Suppressor macrophage (primary cell): ENCODE data around the gene CIB2.

ENCODE experiments used
- DNase-seq, 4 experiments: peaks; one replicate each; pipeline ENCODE4 v3.0.0-alpha.2; 2020 to 2022

The CIB2 gene

DNA sequence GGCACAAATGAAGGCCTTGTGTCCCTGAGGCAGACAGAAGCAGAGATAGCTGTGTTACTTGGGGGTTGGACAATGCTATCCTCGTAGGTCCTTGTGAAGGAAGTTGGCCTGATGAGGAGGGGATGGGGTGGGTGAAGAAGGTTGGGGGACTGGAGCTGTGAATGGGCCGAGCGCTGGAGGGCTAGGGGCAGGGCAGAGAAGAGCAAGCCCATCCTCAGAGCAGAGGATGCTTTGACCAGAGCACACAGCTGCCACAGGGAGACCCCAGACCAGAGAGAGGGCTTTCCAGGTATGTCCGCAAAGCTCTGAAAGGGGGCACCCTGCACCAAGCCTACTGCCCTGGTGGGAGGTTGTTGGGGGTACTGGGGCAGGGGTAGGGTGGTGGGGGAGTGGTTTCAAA is 48.1 kb downstream of the CIB2 start:
- no peak for DNase-seq

DNA sequence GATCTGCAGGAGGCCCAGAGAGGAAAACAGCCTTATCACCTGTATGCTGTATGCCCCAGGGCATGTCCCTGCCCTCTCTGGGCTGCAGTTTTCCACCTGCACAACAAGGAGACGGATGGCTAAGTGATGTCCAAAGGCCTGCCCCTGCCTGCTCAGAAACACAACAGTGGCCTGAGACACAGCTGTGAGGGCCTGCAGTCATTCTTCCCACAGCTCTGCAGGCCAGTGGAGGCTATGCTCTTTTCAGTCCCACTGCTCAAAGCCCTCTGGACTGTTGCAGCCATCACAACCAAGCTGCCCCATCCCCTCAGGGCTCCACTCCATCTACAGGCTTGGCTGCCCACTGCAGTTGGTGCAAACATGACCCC is 48.5 kb downstream of the CIB2 start:
- no peak for DNase-seq

DNA sequence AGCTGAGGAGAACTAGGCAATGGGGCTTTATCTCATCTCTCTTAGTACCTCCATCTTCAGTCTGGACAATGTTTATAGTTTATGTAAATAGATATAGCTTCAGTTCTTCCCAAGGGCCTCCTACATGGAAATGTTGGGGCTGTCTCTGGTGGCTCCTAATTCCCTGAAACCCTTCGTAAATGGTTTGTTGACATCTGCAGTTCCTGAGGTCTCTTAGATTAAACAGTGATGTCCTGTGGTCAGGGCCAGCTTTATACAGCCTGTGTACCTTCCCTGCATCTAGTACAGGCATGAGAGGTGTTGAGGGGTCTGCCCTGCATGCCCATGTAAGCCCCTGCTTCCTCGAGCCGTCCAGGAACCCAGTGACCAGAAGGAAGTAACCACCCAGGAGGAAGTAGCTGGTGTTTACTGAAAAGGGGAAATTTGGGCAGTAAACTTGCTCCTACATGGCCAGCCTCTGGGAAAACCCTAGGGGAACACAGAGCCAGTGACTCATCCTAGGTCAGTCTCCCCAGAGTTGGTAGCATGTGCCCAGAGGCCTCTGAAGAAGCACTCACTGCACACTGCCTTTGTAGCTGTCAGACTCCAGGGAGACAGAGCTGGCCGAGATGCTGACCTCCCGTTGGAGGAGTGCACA is 49.0 kb downstream of the CIB2 start:
- peak; percentile 89 to 96 (median 93) for DNase-seq

DNA sequence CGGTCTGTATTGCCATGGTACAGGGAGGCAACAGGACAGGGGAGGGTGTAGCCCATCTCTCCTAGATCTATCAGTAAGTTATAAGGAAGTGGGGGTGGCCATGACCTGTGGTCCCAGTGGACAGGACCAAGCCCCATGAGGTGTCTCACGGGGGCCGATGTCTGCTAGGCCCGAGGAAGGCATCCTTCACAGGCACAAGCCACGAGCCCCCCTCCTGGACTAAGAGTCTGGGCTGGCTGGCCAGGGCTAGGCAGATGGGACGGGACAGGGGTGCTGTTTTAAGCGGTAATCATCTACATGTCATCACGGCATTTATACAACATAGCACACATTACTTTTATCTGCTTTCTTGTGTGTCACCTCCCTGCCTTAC is 51.2 kb downstream of the CIB2 start:
- DNase-seq = no peak

DNA sequence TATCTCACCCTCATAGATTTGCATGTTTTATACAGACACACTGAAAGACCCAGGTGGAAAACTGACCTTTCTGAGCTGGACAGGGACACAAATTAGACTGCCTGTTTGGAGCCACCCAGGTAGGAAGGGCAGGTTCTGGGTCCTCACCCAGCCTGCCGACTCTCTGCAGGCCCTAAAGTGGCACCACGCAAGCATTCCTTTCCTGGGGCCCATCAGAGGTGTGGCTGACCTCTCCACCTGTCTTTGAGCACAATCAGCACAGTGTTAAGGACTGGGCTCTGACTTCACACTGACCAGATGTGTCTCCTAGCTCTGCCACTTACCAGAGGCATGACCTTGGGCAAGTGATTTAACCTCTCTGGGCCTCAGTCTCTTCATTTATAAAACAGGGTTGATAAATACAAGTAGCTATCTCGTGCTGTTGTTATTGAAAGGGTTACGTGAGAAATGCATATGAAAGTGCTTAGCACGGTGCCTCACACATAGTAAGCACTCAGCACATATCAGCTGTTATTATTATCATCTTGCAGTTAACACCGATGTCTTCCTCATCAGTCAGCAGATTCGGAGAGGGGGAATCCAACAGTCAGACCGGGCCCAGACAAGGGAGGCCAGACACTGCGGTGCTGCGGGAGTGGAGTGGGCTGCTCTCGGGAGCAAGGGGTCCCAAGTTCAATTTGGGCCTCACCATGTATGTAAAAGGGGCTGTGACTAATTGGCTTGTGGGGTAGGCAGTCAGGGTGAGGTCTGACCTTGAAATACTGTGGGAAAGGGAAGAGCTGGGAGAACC is 51.8 kb downstream of the CIB2 start:
- no peak for DNase-seq

DNA sequence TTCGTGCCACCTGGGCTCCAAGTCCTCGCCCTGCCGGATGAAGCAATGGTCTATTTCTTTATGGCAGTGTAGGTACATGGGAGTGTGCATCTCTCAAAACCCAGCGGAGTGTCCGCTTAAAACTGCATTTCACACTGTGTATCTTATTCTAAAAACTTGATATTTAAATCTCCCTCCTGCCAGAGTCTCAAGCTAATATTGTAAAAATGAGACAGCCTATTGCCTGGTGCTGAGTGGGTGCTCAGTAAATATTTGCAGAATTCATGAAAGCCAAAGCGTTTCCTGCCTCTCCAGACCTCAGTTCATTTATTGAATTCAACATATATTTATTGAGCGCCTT is 53.4 kb downstream of the CIB2 start:
- DNase-seq = no peak

DNA sequence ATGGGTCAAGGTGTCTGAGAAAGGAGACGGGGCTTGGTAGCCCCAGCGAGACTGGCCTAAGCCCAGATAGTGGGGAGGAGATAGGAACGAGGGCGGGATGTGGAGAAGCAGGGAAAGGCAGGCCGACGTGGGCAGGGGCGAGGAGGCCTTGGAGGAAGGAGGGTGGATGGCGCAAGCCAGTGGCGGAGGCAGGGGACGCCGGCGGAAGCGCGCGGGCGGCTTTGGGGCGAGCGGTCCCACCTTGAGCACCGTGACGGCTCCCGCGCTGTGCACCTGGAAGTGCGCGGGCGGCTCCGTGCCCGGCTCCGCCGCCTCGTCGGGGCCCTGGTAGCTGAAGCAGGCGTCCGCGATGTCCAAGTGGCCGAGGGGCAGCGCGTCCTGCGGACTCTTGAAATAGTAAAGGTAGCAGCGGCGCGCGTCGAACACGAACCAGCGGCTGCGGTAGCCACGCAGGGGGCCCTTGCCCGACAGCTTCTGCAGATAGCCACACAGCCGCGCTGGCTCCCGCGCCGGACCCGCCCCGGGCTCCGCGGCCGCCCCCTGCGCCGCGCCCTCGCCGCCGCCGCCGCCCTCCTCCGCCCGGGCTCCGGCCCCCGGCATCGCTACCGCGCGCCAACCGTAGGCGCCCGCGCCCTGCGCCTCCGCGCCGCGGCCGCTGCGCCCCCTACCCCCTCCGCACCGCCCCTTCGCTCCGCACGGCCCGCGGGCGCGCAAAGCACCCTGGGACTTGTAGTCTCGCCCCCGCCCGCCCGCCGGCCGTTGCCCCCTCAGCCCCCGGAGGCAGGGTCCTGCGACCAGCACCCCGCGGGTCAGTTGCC is 54.0 kb downstream of the CIB2 start, which contains the start of gene TBC1D2B:
TBC1D2B (minus strand) TSS at position 659 of the 818 bp plus-strand sequence; CDS start at position 600, 59 bp downstream.
- DNase-seq = peak; percentile 50 to 82 (median 66)

DNA sequence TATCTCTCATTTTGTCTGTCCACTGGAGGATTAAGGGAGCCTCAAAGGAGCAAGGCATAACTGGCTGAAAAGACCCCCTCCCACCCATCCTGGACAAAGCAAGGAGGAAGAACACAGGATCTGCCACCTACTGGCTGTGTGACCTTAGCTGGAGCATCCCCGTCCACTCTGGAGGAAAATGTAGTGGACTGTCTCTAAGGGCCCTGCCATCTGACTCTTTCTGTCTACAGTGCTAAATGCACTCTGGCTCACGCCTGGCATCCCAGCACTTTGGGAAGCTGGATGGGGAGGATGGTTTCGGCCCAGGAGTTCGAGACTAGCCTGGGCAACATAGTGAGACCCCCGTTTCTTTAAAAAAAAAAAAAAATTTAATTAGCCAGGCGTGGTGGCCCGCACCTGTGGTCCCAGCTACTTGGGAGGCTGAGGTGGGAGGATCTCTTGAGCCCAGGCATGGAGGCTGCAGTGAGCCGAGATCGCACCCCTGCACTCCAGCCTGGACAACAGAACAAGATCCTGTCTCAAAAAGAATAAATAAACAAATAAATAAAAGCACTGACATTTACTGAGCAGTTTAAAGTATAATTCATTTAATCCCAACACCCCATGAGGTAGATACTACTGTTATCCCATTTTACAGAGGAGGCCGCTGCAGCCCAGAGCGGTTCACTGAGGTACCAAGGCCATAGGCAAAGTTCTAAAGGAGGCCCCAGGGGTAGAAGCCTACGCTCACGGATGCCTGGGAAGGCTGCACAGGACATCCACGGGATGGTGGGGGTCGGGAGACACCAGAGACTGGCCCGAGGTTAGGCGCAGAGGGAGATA is 54.8 kb downstream of the CIB2 start:
- DNase-seq = peak in 1 of 4 experiments; percentile 18

DNA sequence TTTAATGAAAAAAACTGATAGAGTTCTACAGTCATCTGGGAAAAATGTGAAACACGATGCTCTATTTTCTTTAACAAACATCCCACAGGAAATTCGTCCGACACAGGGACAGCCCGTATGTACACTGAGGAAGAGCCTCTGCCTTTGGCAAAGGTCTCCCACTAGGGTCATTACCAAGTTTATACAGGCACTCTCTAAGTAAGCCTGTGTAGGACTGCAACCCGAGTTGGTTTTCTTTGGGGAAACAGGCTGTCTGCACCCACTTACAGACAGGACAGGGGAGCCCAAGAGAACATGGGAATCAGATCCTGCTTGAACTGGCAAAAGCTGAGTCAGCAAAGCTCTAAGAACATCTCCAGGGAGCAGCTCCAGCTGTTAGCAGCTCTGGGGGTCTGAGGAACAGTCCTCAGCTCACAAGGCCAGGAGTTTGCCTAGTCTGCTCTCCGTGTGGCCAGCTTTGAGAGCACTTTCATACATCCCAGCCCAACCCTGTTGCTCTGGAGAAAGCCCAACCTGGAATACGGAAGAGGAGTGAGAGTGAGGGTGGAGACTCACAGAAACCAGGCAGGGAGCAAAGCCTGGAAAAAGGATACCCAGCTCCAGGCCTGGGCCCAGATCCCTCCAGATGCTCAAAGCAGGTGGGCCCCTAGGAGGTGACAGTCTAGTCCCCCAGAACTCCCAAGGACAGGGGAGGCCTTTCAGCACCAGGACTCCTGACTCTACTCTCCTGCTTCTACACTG is 55.6 kb downstream of the CIB2 start:
- peak; percentile 45 to 67 (median 56) for DNase-seq

DNA sequence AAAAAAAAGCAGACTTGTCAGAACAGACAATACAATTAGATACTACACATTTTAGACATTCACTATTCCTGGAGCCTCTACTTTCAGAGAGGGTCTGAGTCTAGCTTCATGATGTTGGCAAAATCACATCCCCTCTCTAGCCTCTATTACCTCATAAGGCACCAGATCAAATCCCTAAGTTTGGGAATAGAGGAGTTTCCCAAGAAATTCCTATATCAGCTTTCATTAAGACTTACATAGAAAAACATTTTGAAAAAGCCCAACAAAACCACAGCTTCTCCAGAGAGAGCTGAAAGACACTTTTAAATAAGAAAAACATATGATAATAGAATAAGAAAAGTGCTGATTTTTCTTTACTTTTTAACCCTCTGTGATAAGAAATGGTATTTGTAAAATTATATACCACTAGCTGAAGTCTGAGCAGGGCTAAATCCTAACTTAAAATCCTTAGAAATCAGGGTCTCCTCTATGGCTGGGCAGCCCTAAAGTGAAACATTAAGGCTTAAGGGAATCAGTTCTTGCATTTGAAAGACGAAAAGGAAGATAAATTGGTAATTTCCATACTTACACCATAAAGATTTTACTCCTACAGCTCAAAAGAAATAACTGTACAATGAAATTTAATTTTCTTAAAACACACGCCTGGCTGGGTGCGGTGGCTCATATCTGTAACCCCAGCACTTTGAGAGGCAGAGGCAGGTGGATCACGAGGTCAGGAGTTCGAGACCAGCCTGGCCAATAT is 58.0 kb downstream of the CIB2 start:
- DNase-seq = no peak

DNA sequence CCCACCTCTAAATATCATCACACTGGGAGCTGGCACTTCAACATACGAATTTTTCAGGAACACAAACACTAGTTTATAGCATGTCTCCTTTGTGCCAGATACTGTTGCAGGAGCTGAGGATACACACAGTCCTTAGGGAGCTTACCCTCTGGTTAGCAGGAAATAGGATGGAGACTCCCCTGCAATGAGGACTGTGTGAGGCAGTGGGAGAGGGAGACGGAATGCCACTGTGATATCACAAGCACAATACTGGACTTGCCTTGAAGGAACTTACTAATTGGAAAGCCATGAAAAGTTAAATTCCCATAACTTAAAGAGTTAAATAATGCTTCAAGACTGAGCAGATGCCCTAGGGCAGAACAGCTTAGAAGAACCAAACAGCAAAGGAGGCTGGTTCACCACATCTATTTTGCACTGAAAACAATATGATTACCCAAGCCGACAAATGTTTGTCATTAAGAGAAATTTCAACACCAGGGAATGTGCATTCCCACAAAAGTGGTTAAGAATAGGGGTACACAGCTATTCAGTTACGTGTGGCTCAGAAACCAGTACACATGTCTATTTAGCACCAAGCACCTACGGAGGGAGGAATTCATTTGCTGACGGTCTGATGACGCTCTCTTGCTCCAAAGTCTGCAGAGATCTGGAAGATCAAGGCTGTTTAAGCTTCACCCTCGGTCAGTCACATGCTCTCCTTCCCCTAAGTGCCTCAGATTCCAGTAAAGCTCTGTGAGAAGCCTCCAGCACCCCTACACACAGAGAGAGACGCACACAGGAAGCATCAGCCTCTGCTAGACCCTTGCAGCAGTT is 59.0 kb downstream of the CIB2 start:
- peak; percentile 88 to 95 (median 90) for DNase-seq

DNA sequence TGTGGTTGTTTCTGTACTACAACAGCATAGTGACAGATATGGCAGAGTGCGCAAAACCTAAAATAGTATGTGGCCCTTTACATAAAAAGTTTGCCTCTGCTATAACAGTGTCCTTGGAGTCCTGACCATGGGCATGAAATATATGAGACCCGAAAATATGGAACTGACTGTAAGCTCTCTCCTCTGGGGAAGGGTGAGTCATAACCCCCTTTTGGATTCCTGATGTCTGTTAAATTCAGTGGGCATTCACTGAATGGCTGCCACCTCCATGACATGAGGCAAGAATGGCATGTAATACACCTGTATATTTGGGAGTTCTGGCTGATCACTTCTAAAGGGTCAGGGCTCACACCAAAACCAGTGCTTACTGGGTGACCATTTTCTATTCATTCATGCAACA is 59.9 kb downstream of the CIB2 start:
- DNase-seq = peak in 3 of 4 experiments; percentile 52 to 66 (median 64)

DNA sequence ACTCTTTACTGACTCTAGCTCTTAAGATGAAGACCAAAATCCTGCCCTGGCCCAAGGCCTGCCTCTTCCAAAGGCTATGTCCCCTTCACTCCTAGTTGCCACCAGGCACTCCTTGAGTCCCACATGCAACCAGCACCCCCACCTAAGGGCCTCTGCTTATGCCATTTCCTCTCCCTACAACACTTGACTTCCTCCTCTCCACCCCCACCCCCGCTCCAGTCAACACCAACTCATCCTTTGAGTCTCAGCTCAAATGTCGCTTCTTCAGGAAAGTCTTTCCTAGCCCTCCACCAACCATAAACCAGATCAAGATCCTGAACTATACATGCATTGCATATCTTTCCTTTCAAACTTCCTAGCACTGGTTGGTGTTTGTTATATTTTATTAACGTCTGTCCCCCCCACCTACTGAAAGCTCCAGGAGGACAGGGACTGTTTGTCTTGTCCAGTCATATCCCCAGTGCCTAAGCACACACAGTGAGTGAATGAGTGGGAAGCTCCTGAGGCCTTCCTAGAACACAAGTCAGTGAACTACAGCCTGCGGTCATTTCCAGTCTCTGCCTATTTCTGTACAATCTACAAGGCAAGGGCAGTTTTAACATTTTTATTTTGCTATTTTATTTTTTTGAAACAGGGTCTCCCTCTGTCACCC is 61.1 kb downstream of the CIB2 start:
- DNase-seq = peak; percentile 76 to 87 (median 83)

DNA sequence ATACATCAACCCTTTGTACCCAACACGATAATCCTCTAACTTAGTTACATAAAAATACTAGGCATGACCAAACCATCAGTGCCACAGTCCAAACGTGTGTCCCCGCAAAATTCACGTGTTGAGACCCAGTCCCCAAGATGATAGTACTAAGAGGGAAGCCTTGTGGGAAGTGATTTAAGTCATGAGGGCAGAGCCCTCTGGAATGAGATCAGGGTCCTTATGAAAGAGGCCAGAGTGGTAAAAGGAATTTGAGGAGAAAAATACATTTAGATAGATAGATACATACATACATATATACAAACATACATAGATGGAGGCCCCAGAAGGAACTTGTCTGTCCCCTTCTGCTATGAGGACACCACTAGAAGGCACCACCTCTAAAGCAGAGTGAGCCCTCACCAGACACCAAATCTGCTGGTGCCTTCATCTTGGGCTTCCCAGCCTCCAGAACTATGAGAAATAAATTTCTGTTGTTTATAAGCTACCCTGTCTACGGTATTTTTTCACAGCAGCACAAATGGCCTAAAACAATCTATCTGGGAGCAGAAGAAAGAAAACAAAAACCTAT is 61.7 kb downstream of the CIB2 start:
- DNase-seq = peak in 3 of 4 experiments; percentile 42 to 60 (median 60)

DNA sequence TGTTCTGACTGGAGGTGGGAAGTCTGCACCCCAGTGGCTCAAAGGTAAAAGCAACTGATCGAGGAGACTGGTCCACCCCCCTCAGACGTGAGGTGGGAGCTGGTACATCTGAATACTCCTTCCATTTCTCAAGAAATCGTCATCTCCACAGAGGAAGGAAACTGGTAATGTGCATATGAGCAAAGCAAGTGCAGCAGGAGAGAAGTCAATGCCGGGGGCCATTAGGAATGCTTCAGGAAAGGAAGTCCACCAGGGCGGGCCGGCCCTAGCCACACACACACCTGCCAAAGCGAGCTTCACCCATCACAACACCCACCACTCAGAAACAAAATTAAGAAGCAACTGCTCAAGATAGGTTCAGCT is 62.2 kb downstream of the CIB2 start:
- DNase-seq = peak; percentile 58 to 77 (median 76)

DNA sequence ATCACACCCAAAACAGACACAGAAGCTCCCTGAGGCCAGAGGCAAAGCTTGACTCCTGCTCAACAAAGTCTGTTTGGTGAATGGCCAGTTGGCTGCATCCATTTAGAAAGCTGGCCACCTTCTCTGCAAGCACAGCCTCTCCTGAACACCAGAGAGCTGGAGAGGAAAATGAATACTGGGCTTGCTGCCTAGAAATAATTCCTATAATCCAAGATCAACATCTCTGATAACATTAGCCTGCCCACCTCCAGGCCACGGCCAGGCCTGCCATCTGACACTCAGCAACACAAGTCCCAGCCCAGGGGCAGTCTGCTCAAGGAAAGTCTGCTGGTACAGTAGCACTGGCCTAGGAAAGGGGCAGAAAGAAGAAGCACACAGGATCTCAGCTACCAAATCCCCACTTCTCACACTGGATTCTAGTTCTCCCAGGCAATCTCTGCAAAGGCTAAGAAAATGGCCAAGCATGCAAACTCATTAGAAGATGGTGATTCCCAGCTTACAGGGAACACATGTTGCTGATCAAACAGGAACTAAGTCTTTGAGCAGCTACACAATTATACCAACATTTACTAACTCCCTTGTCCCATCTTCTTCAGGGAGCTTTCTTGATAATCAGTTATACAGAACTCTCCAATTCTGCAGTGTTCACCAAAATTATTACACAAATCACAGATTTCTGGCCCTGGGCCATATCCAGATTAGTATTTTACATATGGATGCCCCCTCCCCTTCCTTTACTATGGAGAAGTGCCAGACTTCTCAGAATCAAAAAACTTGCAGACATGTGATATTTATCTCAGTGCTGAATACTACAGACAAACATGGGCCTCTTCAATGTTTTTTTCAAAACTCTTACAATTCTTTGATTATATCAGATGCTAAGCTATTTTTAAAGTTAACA is 63.7 kb downstream of the CIB2 start:
- DNase-seq = peak in 3 of 4 experiments; percentile 42 to 68 (median 57)

DNA sequence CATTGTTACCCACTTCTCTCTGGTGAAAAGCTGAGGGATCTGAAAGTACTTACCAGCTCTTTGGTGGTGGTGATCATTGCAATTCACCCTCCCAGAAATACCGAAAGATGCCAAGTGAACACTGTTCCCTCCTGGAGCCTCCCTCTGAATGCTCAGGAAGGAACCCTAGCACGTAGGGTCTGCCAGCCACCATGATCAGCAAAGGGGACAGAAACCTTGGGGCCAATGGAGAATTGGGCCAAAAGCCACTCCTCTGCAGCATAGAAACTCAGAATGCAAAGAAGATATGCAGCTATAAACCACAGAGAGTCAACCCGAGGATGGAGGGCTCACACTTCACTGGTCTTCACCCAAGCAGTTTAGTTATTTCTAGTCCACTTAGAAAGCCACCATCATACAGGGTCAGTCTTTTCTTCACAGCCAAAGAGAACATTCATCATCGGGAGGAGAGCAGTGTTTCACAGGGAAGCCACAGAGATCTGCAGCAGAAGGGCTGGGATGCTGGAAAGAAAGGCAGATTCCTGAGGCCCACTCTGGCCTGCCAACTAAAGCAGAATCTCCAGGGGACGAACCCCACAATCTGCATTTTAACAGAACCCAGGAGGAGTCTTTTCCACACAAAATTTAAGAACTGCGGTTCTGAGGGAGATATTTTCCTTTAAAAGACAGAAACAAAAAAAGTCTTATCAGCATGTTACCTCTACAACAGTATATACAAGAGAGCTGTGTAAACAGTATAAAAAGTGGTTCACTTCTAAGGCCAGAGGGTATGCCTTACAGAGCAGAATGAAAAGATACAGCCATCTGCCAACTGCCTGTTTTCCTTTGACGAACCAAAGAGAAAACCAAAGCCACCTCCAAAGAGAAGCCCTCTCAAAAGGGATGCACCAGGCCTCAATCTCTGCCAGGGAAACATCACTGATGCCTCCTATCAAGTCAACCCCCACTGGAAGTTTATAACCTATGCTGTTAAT is 65.0 kb downstream of the CIB2 start:
- no peak for DNase-seq
